Endothelial cell of umbilical vein (primary cell): ENCODE data around the gene DCX. TPM values are rescaled to one million over a fixed set of nuclear protein-coding genes. Genes with fewer than 3 reads are reported as not detected.

Source experiments
- BruUV-seq: library from RNA; stranded (reverse); fragments of 400-500 nt; replicated peaks from 2 replicates; lab custom pipeline; 2021; lab: Mats Ljungman, UMichigan
- CTCF ChIA-PET: fragments of 300-600, 350-600 bp; sonication (Branson Sonifier 250); formaldehyde crosslinking; loops from one replicate; lab custom pipeline; 2021; ENCODE audit warnings: antibody characterized with exemption, inconsistent platforms; lab: Charles Lee
- POLR2A ChIA-PET: fragments of 300-600, 350-600 bp; sonication (Branson Sonifier 250); formaldehyde crosslinking; loops from one replicate; lab custom pipeline; 2021; ENCODE audit warnings: antibody characterized with exemption, inconsistent platforms; lab: Charles Lee
- DNase-seq: peaks from one replicate; pipeline ENCODE4 v3.0.0-alpha.2; 2011; ENCODE audit warnings: low read depth, low spot score
- FAIRE-seq: peaks from 2 replicates; lab custom pipeline; 2011; peaks lifted over from hg19 to GRCh38; lab: Jason Lieb, UNC
- H2AFZ ChIP-seq: 2 replicates; pipeline ENCODE4 v1.6.0; 2012; ENCODE audit warnings: low read depth, low read length, control low read depth, inconsistent platforms
- H3K27ac ChIP-seq: 2 replicates; pipeline ENCODE4 v1.5.1; 2011; ENCODE audit warnings: low read depth, mild to moderate bottlenecking, control low read depth, low read length, moderate library complexity; ENCODE audit not compliant: insufficient read depth
- H3K27me3 ChIP-seq, 2 experiments: 2 replicates each; pipeline versions ENCODE4 v1.6.0 to v1.6.1; 2011; ENCODE audit warnings: low read length in 2 of 2, mixed read lengths in 1 of 2; ENCODE audit not compliant: control insufficient read depth in 2 of 2, insufficient read depth in 2 of 2
- H3K36me3 ChIP-seq, 2 experiments: 2 replicates in 1 of 2; 3 replicates in 1 of 2; pipeline ENCODE4 v1.5.1; 2011; ENCODE audit warnings: low read length in 2 of 2, mild to moderate bottlenecking in 1 of 2, moderate library complexity in 1 of 2; ENCODE audit not compliant: control insufficient read depth in 2 of 2, insufficient read depth in 2 of 2; ENCODE audit errors: extremely low read depth in 1 of 2
- H3K4me1 ChIP-seq: 3 replicates; pipeline ENCODE4 v1.5.1; 2011; ENCODE audit warnings: mild to moderate bottlenecking, low read length; ENCODE audit not compliant: control insufficient read depth, insufficient read depth; ENCODE audit errors: extremely low read depth
- H3K4me2 ChIP-seq: 2 replicates; pipeline ENCODE4 v1.6.1; 2011; ENCODE audit warnings: low read length, control low read depth, mixed read lengths; ENCODE audit not compliant: insufficient read depth
- H3K4me3 ChIP-seq, 3 experiments: fragments of 200-600 bp in 1 of 3; sonication (generic), shearing (Covaris generic) in 1 of 3; replicated peaks in 1 of 3; 2 replicates each; pipeline ENCODE4 v1.5.1; 2011 to 2016; ENCODE audit warnings: control low read depth in 3 of 3, low read length in 3 of 3, mild to moderate bottlenecking in 2 of 3, inconsistent platforms in 1 of 3, low read depth in 1 of 3, moderate library complexity in 1 of 3; ENCODE audit not compliant: insufficient read depth in 1 of 3
- H3K79me2 ChIP-seq: 2 replicates; pipeline ENCODE4 v1.6.0; 2012; ENCODE audit warnings: low read length, inconsistent platforms; ENCODE audit not compliant: control insufficient read depth, insufficient read depth
- H3K9ac ChIP-seq: replicated peaks from 2 replicates; pipeline ENCODE3; 2011; ENCODE audit warnings: low read length, control low read depth; ENCODE audit not compliant: insufficient read depth; ENCODE audit errors: extremely low read depth
- H3K9me1 ChIP-seq: replicated peaks from 3 replicates; pipeline ENCODE4 v1.6.0; 2011; ENCODE audit warnings: mild to moderate bottlenecking, low read length; ENCODE audit not compliant: control insufficient read depth, insufficient read depth; ENCODE audit errors: extremely low read depth
- H3K9me3 ChIP-seq: replicated peaks from 2 replicates; pipeline ENCODE4 v1.5.1; 2012; ENCODE audit warnings: low read length, inconsistent platforms; ENCODE audit not compliant: control insufficient read depth, insufficient read depth
- H4K20me1 ChIP-seq: replicated peaks from 2 replicates; pipeline ENCODE3; 2011; ENCODE audit warnings: mild to moderate bottlenecking, low read length; ENCODE audit not compliant: control insufficient read depth, insufficient read depth; ENCODE audit errors: extremely low read depth
- EZH2 ChIP-seq: IDR thresholded peaks from 2 replicates; pipeline ENCODE4 v1.6.1; 2012; ENCODE audit warnings: borderline replicate concordance, low read depth, mild to moderate bottlenecking, moderate library complexity, low read length, inconsistent platforms; ENCODE audit not compliant: severe bottlenecking
- FOS ChIP-seq: IDR thresholded peaks from 2 replicates; pipeline ENCODE4 v1.6.1; 2011; ENCODE audit warnings: mild to moderate bottlenecking, low read length, moderate library complexity, borderline replicate concordance; ENCODE audit not compliant: insufficient read depth
- GATA2 ChIP-seq: IDR thresholded peaks from 2 replicates; pipeline ENCODE4 v1.7.0; 2011; ENCODE audit warnings: low read depth, mild to moderate bottlenecking, moderate library complexity, mixed read lengths, low read length; ENCODE audit not compliant: insufficient read length, insufficient read depth
- JUN ChIP-seq: IDR thresholded peaks from 2 replicates; pipeline ENCODE4 v1.6.1; 2011; ENCODE audit warnings: borderline replicate concordance, low read depth; ENCODE audit not compliant: insufficient read length, insufficient read depth
- MYC ChIP-seq: IDR thresholded peaks from one replicate; pipeline ENCODE4 v1.6.1; 2011; ENCODE audit warnings: mild to moderate bottlenecking, low read depth, low read length
- POLR2A ChIP-seq: IDR thresholded peaks from 2 replicates; pipeline ENCODE4 v1.6.1; 2012; ENCODE audit warnings: low read depth, mild to moderate bottlenecking, control low read depth, low read length
- POLR2AphosphoS5 ChIP-seq: IDR thresholded peaks from 2 replicates; pipeline ENCODE4 v1.6.1; 2012; ENCODE audit warnings: low read depth, mild to moderate bottlenecking, control low read depth, low read length, moderate library complexity; ENCODE audit not compliant: insufficient read depth
- dilution Hi-C: fragments of 300-500 bp; cut with MboI; formaldehyde crosslinking; loops from one replicate; pipeline ENCODE4 v1.15.0; 2019; ENCODE audit warnings: low sequenced_read_pairs; ENCODE audit not compliant: extremely low pct_ligation_motif_present
- intact Hi-C: fragments of 100-400 bp; cut with micrococcal nuclease; formaldehyde crosslinking; loops from one replicate; pipeline ENCODE4 v1.10.0; 2022
- polyA plus RNA-seq, 4 experiments: library from polyadenylated mRNA; depleted of rRNA in 3 of 4; stranded (reverse) in 3 of 4; unstranded in 1 of 4; fragments of >200 nt; gene quantifications; 2 replicates each; pipeline versions ENCODE4 v1.2.1 to v1.2.3, GENCODE V29; 2011 to 2012; ENCODE audit warnings: missing spikeins in 1 of 4
- total RNA-seq: library from RNA; stranded (reverse); gene quantifications from 2 replicates; pipeline ENCODE4 v1.2.3, GENCODE V29; 2021
- TF ChIP-seq, protein P1 (sequence below): IDR thresholded peaks from 2 replicates; pipeline ENCODE4 v1.6.1; 2011; ENCODE audit not compliant: insufficient read depth, insufficient read length
- TF ChIP-seq, protein P2 (sequence below), 2 donors: IDR thresholded peaks; 1 replicate in 1 of 2; 2 replicates in 1 of 2; pipeline ENCODE4 v1.5.1; 2011; ENCODE audit warnings: low read length in 2 of 2, mild to moderate bottlenecking in 2 of 2, moderate library complexity in 2 of 2, control low read depth in 1 of 2, inconsistent platforms in 1 of 2, low read depth in 1 of 2; ENCODE audit not compliant: insufficient read depth in 1 of 2; ENCODE audit errors: extremely low read depth in 1 of 2

Gene DCX
- total and polyA plus RNA-seq, 2 donors (not counting 3 experiments of a cell fraction or from before 2014, with no cell fraction given): not detected

DNA sequence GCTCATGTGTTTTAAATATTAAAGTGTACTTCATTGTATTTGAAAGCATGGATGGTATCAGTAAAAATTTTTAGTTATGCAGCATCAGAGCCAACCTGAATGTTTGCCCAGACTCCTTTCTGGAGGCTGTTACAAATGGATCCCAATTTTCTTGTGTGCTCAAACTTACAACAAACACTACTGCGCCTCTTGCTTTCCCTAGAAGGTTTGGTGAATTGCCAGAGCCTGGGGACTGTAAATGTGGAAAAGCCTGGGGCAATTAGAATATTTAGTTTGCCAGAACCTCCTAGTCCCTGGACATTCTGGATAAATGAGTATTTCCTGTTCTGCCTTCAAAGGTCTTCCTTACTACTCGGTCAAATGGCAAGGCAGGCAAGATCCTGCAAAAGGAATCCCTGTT lies 146.5 kb downstream of the DCX start:
- Histone ChIP-seq H3K4me3 (no peak overlapping the region), H3K79me2 (no peaks in the 10 kb centered on the region), H3K9ac (no peak overlapping the region), H3K27me3 (no peaks in the 10 kb centered on the region), H2AFZ (no peak overlapping the region), H3K27ac (no peak overlapping the region), H3K9me1 (no peaks in the 10 kb centered on the region), H3K4me2 (no peak overlapping the region), H3K4me1 (no peaks in the 10 kb centered on the region), H3K9me3 (no peaks in the 10 kb centered on the region), H4K20me1 (no peaks in the 10 kb centered on the region), H3K36me3 (no peaks in the 10 kb centered on the region)
- intact Hi-C loops: no loop called here
- ChIA-PET POLR2A (no interaction called here), CTCF (no interaction called here)
- no peak for FAIRE-seq
- no peak for TF ChIP-seq POLR2AphosphoS5
- TF ChIP-seq EZH2: no peak
- TF ChIP-seq, protein P1, sequence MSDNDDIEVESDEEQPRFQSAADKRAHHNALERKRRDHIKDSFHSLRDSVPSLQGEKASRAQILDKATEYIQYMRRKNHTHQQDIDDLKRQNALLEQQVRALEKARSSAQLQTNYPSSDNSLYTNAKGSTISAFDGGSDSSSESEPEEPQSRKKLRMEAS: no peak
- no peak for TF ChIP-seq GATA2
- TF ChIP-seq, protein P2, sequence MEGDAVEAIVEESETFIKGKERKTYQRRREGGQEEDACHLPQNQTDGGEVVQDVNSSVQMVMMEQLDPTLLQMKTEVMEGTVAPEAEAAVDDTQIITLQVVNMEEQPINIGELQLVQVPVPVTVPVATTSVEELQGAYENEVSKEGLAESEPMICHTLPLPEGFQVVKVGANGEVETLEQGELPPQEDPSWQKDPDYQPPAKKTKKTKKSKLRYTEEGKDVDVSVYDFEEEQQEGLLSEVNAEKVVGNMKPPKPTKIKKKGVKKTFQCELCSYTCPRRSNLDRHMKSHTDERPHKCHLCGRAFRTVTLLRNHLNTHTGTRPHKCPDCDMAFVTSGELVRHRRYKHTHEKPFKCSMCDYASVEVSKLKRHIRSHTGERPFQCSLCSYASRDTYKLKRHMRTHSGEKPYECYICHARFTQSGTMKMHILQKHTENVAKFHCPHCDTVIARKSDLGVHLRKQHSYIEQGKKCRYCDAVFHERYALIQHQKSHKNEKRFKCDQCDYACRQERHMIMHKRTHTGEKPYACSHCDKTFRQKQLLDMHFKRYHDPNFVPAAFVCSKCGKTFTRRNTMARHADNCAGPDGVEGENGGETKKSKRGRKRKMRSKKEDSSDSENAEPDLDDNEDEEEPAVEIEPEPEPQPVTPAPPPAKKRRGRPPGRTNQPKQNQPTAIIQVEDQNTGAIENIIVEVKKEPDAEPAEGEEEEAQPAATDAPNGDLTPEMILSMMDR (IDR thresholded peaks at IDR 0.05; ENCODE audit: extremely low read depth in 1 of 2, insufficient read depth in 1 of 2, low read depth in 1 of 2, low read length in 2 of 2): no peak
- TF ChIP-seq POLR2A: no peak
- TF ChIP-seq FOS: no peak
- TF ChIP-seq MYC: no peak
- TF ChIP-seq JUN: no peak
- DNase-seq: no peak
- dilution Hi-C loops: no loop called here
- BruUV-seq: no TSS peak
